GM10847 (cell line): Measurements from ENCODE around the gene CA14.

Source experiments
- POLR2A ChIP-seq: IDR thresholded peaks from 2 replicates; pipeline ENCODE4 v1.6.1; 2011; ENCODE audit not compliant: insufficient read length; ENCODE audit errors: extremely low read depth

The CA14 gene

GRCh38 chr1:150235852-150236613 lies 21.5 kb upstream of the CA14 start, which contains the start of gene ANP32E:
Gene ANP32E, minus strand, starts transcription at chr1:150236112. Its CDS starts 326 bp downstream, at chr1:150235786.
- peak; percentile 95 for TF ChIP-seq POLR2A

DNA sequence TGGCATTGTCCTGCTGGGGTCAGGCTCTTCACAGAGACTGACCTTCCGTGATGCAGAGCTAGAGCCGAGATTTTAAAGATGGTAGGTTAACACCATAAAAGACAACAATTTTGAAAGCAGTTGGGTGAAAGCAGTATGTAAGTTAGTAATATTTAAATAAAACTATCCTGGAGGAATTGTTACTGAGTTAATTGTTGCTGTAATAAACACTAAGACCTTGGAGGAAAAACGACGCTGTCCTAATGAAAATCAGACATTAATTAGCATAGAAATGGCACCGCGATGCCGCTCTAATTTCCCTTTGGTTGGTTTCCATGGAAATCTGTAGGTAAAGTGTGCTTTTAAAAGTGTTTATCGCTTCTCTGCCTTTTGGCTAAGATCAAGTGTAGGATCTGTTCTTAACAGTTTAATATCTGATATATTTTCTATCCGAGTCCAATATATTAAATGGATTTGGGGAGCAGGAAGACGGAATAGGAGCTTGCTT lies 20.9 kb upstream of the CA14 start:
- no peak for TF ChIP-seq POLR2A

GRCh38 chr1:150237746-150238145 lies 19.8 kb upstream of the CA14 start:
- TF ChIP-seq POLR2A: no peak

GRCh38 chr1:150243003-150243402 lies 14.6 kb upstream of the CA14 start:
- TF ChIP-seq POLR2A: no peak

- no peak for TF ChIP-seq POLR2A
Observed at GRCh38 chr1:150249936-150250335, 7.6 kb upstream of the CA14 start.

GRCh38 chr1:150256198-150256553 lies 1.4 kb upstream of the CA14 start:
- no peak for TF ChIP-seq POLR2A

DNA sequence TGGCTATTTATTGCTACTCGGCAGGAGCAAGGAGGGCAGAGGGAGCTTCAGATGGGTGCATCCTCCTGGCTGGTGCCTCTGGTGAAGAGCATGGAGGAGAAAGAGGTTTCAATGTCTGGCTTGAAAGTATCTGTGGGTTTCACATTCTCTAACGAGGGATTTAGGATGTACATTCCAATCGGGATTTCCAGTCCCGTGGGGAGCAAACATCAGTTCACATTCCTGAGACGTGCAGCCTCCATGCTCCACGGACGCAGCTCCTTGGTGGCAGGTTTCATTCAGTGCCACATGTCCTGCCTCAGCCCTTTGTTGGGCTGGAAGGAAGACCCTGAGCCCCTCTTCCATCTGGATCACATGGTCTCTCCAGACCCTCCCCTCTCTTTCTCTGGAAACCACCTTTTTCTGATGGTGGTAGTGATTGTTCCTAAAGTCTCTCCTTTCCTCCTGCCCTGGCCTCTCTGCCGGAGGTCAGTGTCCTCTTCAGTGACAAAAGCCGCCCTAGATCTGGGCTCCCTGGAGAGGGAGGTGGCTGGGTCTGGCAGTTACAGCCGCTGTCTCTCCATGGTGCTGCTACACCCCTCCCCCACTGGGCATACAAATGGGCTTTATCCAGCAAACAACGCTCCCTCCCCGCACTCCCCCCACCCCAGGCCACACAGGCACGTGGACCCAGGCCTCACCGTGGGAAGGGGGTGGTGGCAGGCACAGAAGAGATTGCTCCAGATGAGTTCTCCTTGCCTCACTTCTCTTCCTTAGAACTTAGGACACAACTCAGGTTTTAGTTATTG lies 826 bp upstream of the CA14 start:
- no peak for TF ChIP-seq POLR2A

DNA sequence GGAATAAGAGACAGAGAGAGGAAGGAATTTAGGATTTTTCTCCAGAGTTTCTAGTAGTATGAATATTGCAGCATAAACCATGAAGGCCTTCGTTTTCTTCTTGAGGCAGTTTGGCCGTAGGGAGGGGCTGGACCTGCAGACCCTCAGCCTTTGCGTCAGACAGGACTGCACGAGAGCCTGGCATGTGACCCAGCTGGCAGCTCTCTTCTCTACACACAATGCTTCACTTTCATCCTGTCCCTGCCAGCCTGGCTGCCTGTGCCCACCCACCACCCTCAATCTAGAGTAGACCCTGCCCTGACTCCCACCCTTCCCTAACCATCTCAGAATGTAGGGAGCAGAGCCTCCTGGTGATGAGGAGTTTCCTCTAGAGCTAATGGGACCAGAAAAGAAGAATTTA lies 1.6 kb downstream of the CA14 start:
- TF ChIP-seq POLR2A: no peak

DNA sequence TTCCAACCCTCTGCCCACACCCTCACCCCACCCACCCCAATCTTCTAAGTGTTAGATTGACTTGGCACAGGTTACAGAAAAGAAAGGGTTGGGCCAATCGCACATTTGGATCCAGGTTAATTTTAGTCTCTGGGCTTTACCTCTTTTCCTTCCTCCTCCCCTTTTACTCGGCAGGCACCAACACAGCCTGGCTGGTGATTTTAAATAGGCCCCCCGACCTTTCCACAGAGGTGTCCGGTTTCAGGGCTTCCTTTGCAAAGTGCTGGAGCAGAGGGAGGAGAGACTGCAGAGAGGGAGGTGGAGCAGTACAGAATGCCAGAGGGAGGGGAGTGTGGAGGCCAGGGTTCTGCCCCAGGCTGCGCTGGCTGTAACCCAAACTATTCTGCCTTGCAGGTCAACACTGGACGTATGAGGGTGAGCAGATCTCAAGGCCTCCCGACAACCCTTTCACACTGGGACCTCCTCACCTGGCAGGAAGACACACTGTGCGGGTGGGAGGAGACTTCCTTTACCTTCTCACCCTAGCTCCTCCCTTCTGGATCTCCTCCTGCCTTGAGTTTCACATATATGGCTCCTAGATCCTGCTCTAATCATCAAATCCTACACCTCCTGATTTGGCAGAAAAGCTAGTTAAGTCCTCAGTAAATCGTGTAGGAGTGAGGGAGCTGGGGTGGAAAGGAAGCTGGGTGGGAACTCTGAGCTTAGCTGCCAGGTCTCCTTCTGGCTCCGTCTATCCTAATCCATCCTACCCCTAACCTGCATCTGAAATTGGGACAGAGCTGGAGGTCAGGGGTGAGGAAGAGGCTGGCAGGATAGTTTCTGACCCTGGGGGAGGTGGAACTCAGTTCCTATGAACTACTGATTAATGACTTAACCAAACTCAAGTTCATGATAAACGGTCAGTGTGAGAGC lies 2.4 kb downstream of the CA14 start:
- no peak for TF ChIP-seq POLR2A

- no peak for TF ChIP-seq POLR2A
Observed at GRCh38 chr1:150261367-150261766, 3.8 kb downstream of the CA14 start.

DNA sequence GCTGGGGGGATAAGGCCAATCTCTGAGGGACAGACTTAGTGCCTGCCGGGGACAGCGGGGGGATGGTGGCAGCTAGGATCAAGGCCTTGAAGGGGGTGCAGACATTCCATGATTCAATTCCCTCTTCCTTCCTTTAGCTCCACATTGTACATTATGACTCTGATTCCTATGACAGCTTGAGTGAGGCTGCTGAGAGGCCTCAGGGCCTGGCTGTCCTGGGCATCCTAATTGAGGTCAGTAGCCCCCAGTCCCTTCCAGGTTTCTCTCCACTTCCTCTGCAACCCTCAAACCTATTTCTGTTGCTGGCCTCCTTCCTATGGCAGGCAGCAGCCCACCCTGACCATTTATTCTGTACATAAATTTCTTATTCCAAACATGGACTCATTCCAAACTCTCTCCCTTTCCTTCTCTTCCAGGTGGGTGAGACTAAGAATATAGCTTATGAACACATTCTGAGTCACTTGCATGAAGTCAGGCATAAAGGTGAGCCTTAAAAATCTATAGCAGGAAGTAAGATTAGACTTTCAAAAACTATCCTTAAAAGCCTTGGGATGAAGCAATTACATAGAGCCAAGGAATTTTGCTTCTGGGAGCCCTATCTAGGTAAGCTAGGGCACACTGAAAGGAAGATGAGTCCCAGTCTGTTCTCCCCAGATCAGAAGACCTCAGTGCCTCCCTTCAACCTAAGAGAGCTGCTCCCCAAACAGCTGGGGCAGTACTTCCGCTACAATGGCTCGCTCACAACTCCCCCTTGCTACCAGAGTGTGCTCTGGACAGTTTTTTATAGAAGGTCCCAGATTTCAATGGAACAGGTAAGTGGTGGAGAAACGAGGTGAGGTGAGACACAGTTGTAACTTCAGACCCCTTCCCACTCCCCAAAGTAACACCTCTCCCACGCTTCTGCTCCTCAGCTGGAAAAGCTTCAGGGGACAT lies 5.1 kb downstream of the CA14 start:
- no peak for TF ChIP-seq POLR2A

GRCh38 chr1:150263549-150263948 lies 6.0 kb downstream of the CA14 start:
- no peak for TF ChIP-seq POLR2A

- no peak for TF ChIP-seq POLR2A
Observed at GRCh38 chr1:150267896-150268295, 10.3 kb downstream of the CA14 start.

DNA sequence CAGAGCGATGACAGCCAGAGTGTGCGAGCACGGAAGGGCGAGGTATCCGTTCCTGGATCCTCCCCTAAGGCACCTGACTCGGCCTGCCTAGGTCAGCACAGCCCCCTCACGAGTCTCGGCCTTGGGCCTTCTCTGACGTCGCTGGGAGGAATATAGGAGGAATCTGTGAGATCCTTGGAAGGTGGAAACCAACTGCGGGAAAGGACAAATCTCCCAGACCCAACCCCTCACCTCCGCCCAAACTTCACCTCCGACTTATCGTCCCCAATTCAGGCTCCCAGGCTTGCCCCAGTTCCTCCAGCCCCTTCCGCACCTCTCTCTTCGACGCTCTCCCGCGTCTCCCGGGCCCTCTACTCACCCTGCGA lies 10.7 kb downstream of the CA14 start:
- TF ChIP-seq POLR2A: no peak
